ENCODE measurements around the gene TNNI3K.

The TNNI3K gene

GRCh38 chr1:74504125-74504932 lies 269.1 kb downstream of the TNNI3K start:
- no peak overlapping the region for H3K4me3 ChIP-seq (ENCODE audit: low read length)
- TF ChIP-seq ZNF274 (IDR thresholded peaks at IDR 0.05; ENCODE audit: low read depth, low read length) = no peak

- H3K4me3 ChIP-seq (ENCODE audit: low read length) = no peak overlapping the region
- TF ChIP-seq ZNF274 (IDR thresholded peaks at IDR 0.05; ENCODE audit: low read depth, low read length) = no peak
Measured at GRCh38 chr1:74504933-74505512, 269.8 kb downstream of the TNNI3K start.

GRCh38 chr1:74505928-74506710 lies 270.9 kb downstream of the TNNI3K start:
- H3K4me3 ChIP-seq (ENCODE audit: low read length) = no peak overlapping the region
- TF ChIP-seq ZNF274 (IDR thresholded peaks at IDR 0.05; ENCODE audit: low read depth, low read length) = no peak

GRCh38 chr1:74508449-74508848 lies 273.3 kb downstream of the TNNI3K start:
- H3K4me3 ChIP-seq (ENCODE audit: low read length) = no peak overlapping the region
- TF ChIP-seq ZNF274 (IDR thresholded peaks at IDR 0.05; ENCODE audit: low read depth, low read length) = no peak

- no peak for TF ChIP-seq ZNF274 (IDR thresholded peaks at IDR 0.05; ENCODE audit: low read depth, low read length)
- no peak within 1 kb of the TSS for H3K4me3 ChIP-seq (ENCODE audit: low read length)
Measured at GRCh38 chr1:74512170-74512915, 277.2 kb downstream of the TNNI3K start, which contains the start of gene LRRC53. Gene LRRC53 (minus strand): TSS chr1:74512611. CDS start chr1:74483349, 29,262 bp downstream.

- TF ChIP-seq ZNF274 (IDR thresholded peaks at IDR 0.05; ENCODE audit: low read depth, low read length) = no peak
- no peak overlapping the region for H3K4me3 ChIP-seq (ENCODE audit: low read length)
Measured at GRCh38 chr1:74513411-74514300, 278.5 kb downstream of the TNNI3K start.

GRCh38 chr1:74517599-74518051 lies 282.4 kb downstream of the TNNI3K start:
- no peak overlapping the region for H3K4me3 ChIP-seq (ENCODE audit: low read length)
- no peak for TF ChIP-seq ZNF274 (IDR thresholded peaks at IDR 0.05; ENCODE audit: low read depth, low read length)

- no peak overlapping the region for H3K4me3 ChIP-seq (ENCODE audit: low read length)
- no peak for TF ChIP-seq ZNF274 (IDR thresholded peaks at IDR 0.05; ENCODE audit: low read depth, low read length)
Measured at GRCh38 chr1:74522148-74522547, 287.0 kb downstream of the TNNI3K start.

- no peak overlapping the region for H3K4me3 ChIP-seq (ENCODE audit: low read length)
- TF ChIP-seq ZNF274 (IDR thresholded peaks at IDR 0.05; ENCODE audit: low read depth, low read length) = no peak
Measured at GRCh38 chr1:74523873-74524480, 288.8 kb downstream of the TNNI3K start.

GRCh38 chr1:74526708-74527107 lies 291.5 kb downstream of the TNNI3K start:
- H3K4me3 ChIP-seq (ENCODE audit: low read length) = no peak overlapping the region
- TF ChIP-seq ZNF274 (IDR thresholded peaks at IDR 0.05; ENCODE audit: low read depth, low read length) = no peak

GRCh38 chr1:74528123-74528522 lies 292.9 kb downstream of the TNNI3K start:
- no peak for TF ChIP-seq ZNF274 (IDR thresholded peaks at IDR 0.05; ENCODE audit: low read depth, low read length)
- H3K4me3 ChIP-seq (ENCODE audit: low read length) = no peak overlapping the region

GRCh38 chr1:74530892-74531291 lies 295.7 kb downstream of the TNNI3K start:
- no peak for TF ChIP-seq ZNF274 (IDR thresholded peaks at IDR 0.05; ENCODE audit: low read depth, low read length)
- H3K4me3 ChIP-seq (ENCODE audit: low read length) = no peak overlapping the region
